Pons (tissue), 1 donor: ENCODE results near the gene SDK2.
A peak's percentile ranks its signal among the peaks of the same experiment; 100 is the strongest.

Source experiments
- DNase-seq: peaks from one replicate; pipeline ENCODE4 v3.0.0-alpha.2; 2016; ENCODE audit warnings: low spot score

Gene SDK2

GRCh38 chr17:73535746-73536145 lies 108.5 kb downstream of the SDK2 start:
- no peak for DNase-seq

GRCh38 chr17:73534209-73534909 lies 109.9 kb downstream of the SDK2 start:
- no peak for DNase-seq

- DNase-seq: no peak
These were observed 110.5 kb downstream of the SDK2 start for GRCh38 chr17:73533781-73534180.

- DNase-seq: peak; percentile 25
These were observed 111.1 kb downstream of the SDK2 start for GRCh38 chr17:73533127-73533526.

GRCh38 chr17:73532421-73532901 lies 111.8 kb downstream of the SDK2 start:
- DNase-seq: no peak

- DNase-seq: no peak
These were observed 113.1 kb downstream of the SDK2 start for GRCh38 chr17:73531158-73531557.

GRCh38 chr17:73528679-73529078 lies 115.6 kb downstream of the SDK2 start:
- no peak for DNase-seq

GRCh38 chr17:73526952-73527351 lies 117.3 kb downstream of the SDK2 start:
- no peak for DNase-seq

- no peak for DNase-seq
These were observed 119.1 kb downstream of the SDK2 start for GRCh38 chr17:73524941-73525679.

GRCh38 chr17:73522696-73523095 lies 121.5 kb downstream of the SDK2 start:
- no peak for DNase-seq

GRCh38 chr17:73522107-73522506 lies 122.1 kb downstream of the SDK2 start:
- DNase-seq: no peak

- DNase-seq: no peak
These were observed 122.9 kb downstream of the SDK2 start for GRCh38 chr17:73521376-73521775.

- DNase-seq: no peak
These were observed 123.9 kb downstream of the SDK2 start for GRCh38 chr17:73520369-73520761.

- no peak for DNase-seq
These were observed 124.4 kb downstream of the SDK2 start for GRCh38 chr17:73519714-73520368.

GRCh38 chr17:73519011-73519410 lies 125.2 kb downstream of the SDK2 start:
- no peak for DNase-seq

- no peak for DNase-seq
These were observed 127.8 kb downstream of the SDK2 start for GRCh38 chr17:73516431-73516830.

GRCh38 chr17:73514146-73514863 lies 129.9 kb downstream of the SDK2 start:
- DNase-seq: no peak

GRCh38 chr17:73513426-73513825 lies 130.8 kb downstream of the SDK2 start:
- peak; percentile 73 for DNase-seq

- no peak for DNase-seq
These were observed 132.5 kb downstream of the SDK2 start for GRCh38 chr17:73511719-73512115.

GRCh38 chr17:73510981-73511718 lies 133.1 kb downstream of the SDK2 start:
- DNase-seq: peak; percentile 92

GRCh38 chr17:73508931-73509605 lies 135.2 kb downstream of the SDK2 start:
- DNase-seq: no peak
